Effector memory CD8-positive, alpha-beta T cell (primary cell): ENCODE measurements around the gene PEX10.

ENCODE experiments used
- ATAC-seq: fragments of 150-1000 bp; cut with Tn5 transposase; replicated peaks from 2 replicates; pipeline ENCODE4 v1.10.0; 2021; ENCODE audit warnings: mild to moderate bottlenecking, moderate library complexity
- DNase-seq, 3 experiments: peaks; one replicate each; pipeline ENCODE4 v3.0.0; 2021
- H3K27ac Mint-ChIP-seq, 2 donors: one replicate each; pipeline ENCODE4 v1.8.0; 2022; ENCODE audit warnings: mild to moderate bottlenecking in 2 of 2, mixed read lengths in 2 of 2, moderate library complexity in 2 of 2
- H3K27me3 Mint-ChIP-seq, 2 donors: one replicate each; pipeline ENCODE4 v1.8.0; 2022; ENCODE audit warnings: mixed read lengths in 2 of 2
- H3K36me3 Mint-ChIP-seq: one replicate; pipeline ENCODE4 v1.8.0; 2022; ENCODE audit warnings: mild to moderate bottlenecking, moderate library complexity, mixed read lengths; ENCODE audit not compliant: insufficient read depth
- H3K4me1 Mint-ChIP-seq, 2 donors: one replicate each; pipeline ENCODE4 v1.8.0; 2022; ENCODE audit warnings: low read depth in 2 of 2, mixed read lengths in 2 of 2
- H3K4me3 Mint-ChIP-seq, 2 donors: one replicate each; pipeline ENCODE4 v1.8.0; 2022; ENCODE audit warnings: mild to moderate bottlenecking in 2 of 2, mixed read lengths in 2 of 2, moderate library complexity in 2 of 2
- H3K9me3 Mint-ChIP-seq, 2 donors: one replicate each; pipeline ENCODE4 v1.8.0; 2022; ENCODE audit warnings: mixed read lengths in 2 of 2

PEX10 gene

GRCh38 chr1:2391931-2392509 is 20.3 kb downstream of the PEX10 start:
- Mint-ChIP-seq H3K4me1 (peaks cover 32 to 35% of the 10 kb centered on the region in 2 donors), H3K9me3 (no peaks in the 10 kb centered on the region), H3K27me3 (no peaks in the 10 kb centered on the region), H3K4me3 (peak overlapping the region; percentile 84 to 87), H3K36me3 (peaks cover 40% of the 10 kb centered on the region), H3K27ac (peak overlapping the region; percentile 86 to 94)
- DNase-seq: no peak
- ATAC-seq: peak; percentile 17

GRCh38 chr1:2391041-2391930 is 21.1 kb downstream of the PEX10 start, which contains the start of the genes MORN1 and RER1:
Gene MORN1 (minus strand): TSS chr1:2391554. CDS start chr1:2391533, 21 bp downstream.
Gene RER1 (plus strand): TSS chr1:2391841. CDS start chr1:2395791, 3,950 bp downstream.
- Mint-ChIP-seq H3K4me3 (peak within 1 kb of the TSS; percentile 84 to 87), H3K36me3 (peaks cover 32% of the 10 kb centered on the region), H3K27ac (peak within 1 kb of the TSS; percentile 86 to 94), H3K4me1 (peaks cover 30 to 33% of the 10 kb centered on the region in 2 donors), H3K9me3 (no peaks in the 10 kb centered on the region), H3K27me3 (no peaks in the 10 kb centered on the region)
- peak; percentile 96 to 99 (median 98) for DNase-seq
- ATAC-seq: peak; percentile 93

GRCh38 chr1:2389644-2390043 is 22.7 kb downstream of the PEX10 start:
- H3K4me3 Mint-ChIP-seq: peak overlapping the region; percentile 84 to 87
- peak overlapping the region; percentile 58 to 82 for H3K27ac Mint-ChIP-seq

GRCh38 chr1:2388004-2388913 is 24.1 kb downstream of the PEX10 start:
- no peaks in the 10 kb centered on the region for H3K9me3 Mint-ChIP-seq
- H3K4me1 Mint-ChIP-seq: peaks cover 15% of the 10 kb centered on the region in 2 donors
- H3K36me3 Mint-ChIP-seq: peaks cover 16% of the 10 kb centered on the region
- DNase-seq (no peak), ATAC-seq (no peak)
- H3K4me3 Mint-ChIP-seq: no peak overlapping the region
- no peak overlapping the region for H3K27ac Mint-ChIP-seq
- H3K27me3 Mint-ChIP-seq: no peaks in the 10 kb centered on the region

More at GRCh38 chr1:2389644-2390043, 22.7 kb downstream of the PEX10 start:
- DNase-seq (no peak), ATAC-seq (no peak)
- H3K4me1 Mint-ChIP-seq: peaks cover 27% of the 10 kb centered on the region in 2 donors
- H3K9me3 Mint-ChIP-seq: no peaks in the 10 kb centered on the region
- peaks cover 20% of the 10 kb centered on the region for H3K36me3 Mint-ChIP-seq
- H3K27me3 Mint-ChIP-seq: no peaks in the 10 kb centered on the region

GRCh38 chr1:2386636-2387611 is 25.4 kb downstream of the PEX10 start:
- no peaks in the 10 kb centered on the region for H3K9me3 Mint-ChIP-seq
- no peak for ATAC-seq
- H3K4me3 Mint-ChIP-seq: no peak overlapping the region
- H3K36me3 Mint-ChIP-seq: peaks cover 10% of the 10 kb centered on the region
- peaks cover 4 to 5% of the 10 kb centered on the region in 2 donors for H3K4me1 Mint-ChIP-seq
- peak overlapping the region in 1 of 2 donors; percentile 41 for H3K27ac Mint-ChIP-seq
- no peak for DNase-seq
- no peaks in the 10 kb centered on the region for H3K27me3 Mint-ChIP-seq

GRCh38 chr1:2385606-2386280 is 26.6 kb downstream of the PEX10 start:
- ATAC-seq (no peak), DNase-seq (no peak)
- H3K9me3 Mint-ChIP-seq: no peaks in the 10 kb centered on the region
- H3K27ac Mint-ChIP-seq: no peak overlapping the region
- no peaks in the 10 kb centered on the region for H3K27me3 Mint-ChIP-seq
- H3K4me3 Mint-ChIP-seq: peak overlapping the region in 1 of 2 donors; percentile 8
- H3K4me1 Mint-ChIP-seq: peaks cover 4 to 5% of the 10 kb centered on the region in 2 donors
- H3K36me3 Mint-ChIP-seq: peaks cover 6% of the 10 kb centered on the region

- Mint-ChIP-seq H3K27me3 (no peaks in the 10 kb centered on the region), H3K36me3 (peaks cover 4% of the 10 kb centered on the region), H3K27ac (no peak overlapping the region), H3K4me3 (no peak overlapping the region), H3K4me1 (peaks cover under 1 to 2% of the 10 kb centered on the region in 2 donors), H3K9me3 (no peaks in the 10 kb centered on the region)
- ATAC-seq: no peak
- no peak for DNase-seq
Observed at GRCh38 chr1:2384941-2385481, 27.4 kb downstream of the PEX10 start.

GRCh38 chr1:2384130-2384860 is 28.1 kb downstream of the PEX10 start:
- DNase-seq: no peak
- Mint-ChIP-seq H3K27ac (peak overlapping the region in 1 of 2 donors; percentile 57), H3K4me3 (no peak overlapping the region), H3K9me3 (no peaks in the 10 kb centered on the region), H3K36me3 (peaks cover 2% of the 10 kb centered on the region), H3K4me1 (no peaks in the 10 kb centered on the region), H3K27me3 (no peaks in the 10 kb centered on the region)
- no peak for ATAC-seq

GRCh38 chr1:2383576-2383975 is 28.8 kb downstream of the PEX10 start:
- no peak overlapping the region for H3K27ac Mint-ChIP-seq
- ATAC-seq: no peak

GRCh38 chr1:2382621-2383361 is 29.6 kb downstream of the PEX10 start:
- H3K4me3 Mint-ChIP-seq: no peak overlapping the region
- no peak for ATAC-seq
- H3K27me3 Mint-ChIP-seq: no peaks in the 10 kb centered on the region
- H3K9me3 Mint-ChIP-seq: no peaks in the 10 kb centered on the region
- no peak overlapping the region for H3K27ac Mint-ChIP-seq
- peaks cover 2% of the 10 kb centered on the region for H3K36me3 Mint-ChIP-seq
- DNase-seq: no peak
- no peaks in the 10 kb centered on the region for H3K4me1 Mint-ChIP-seq

More at GRCh38 chr1:2383576-2383975, 28.8 kb downstream of the PEX10 start:
- DNase-seq: no peak
- Mint-ChIP-seq H3K4me3 (no peak overlapping the region), H3K27me3 (no peaks in the 10 kb centered on the region), H3K36me3 (peaks cover 2% of the 10 kb centered on the region), H3K4me1 (no peaks in the 10 kb centered on the region), H3K9me3 (no peaks in the 10 kb centered on the region)
